Psoas muscle (tissue), 8 donors: ENCODE data around the gene FOXL2NB. TPM values are rescaled to one million over a fixed set of nuclear protein-coding genes. Genes with fewer than 3 reads are reported as not detected.
"Not testable (repeated sequence)": the region's sequence is repeated elsewhere in the genome, so short reads cannot be mapped to it uniquely, and the experiment has no call there.

ENCODE experiments used
- ATAC-seq, 4 donors: fragments of 200-7000 bp; cut with Tn5 transposase; one replicate each; pipeline ENCODE4 v1.9.1; 2020; ENCODE audit warnings: moderate library complexity in 3 of 4, mild to moderate bottlenecking in 2 of 4
- DNase-seq, 2 donors: peaks; one replicate each; pipeline ENCODE4 v3.0.0-alpha.2; 2020
- H3K27ac ChIP-seq: fragments of 200-600 bp; one replicate; pipeline ENCODE4 v1.8.0; 2022
- H3K27me3 ChIP-seq, 3 donors: fragments of 200-600 bp in 1 of 3; one replicate each; pipeline versions ENCODE4 v1.6.1 to v1.8.0; 2013 to 2022; ENCODE audit warnings: low read length in 2 of 3, mild to moderate bottlenecking in 2 of 3, moderate library complexity in 1 of 3; ENCODE audit not compliant: insufficient read depth in 3 of 3
- H3K36me3 ChIP-seq, 2 donors: fragments of 200-600 bp in 1 of 2; one replicate each; pipeline versions ENCODE4 v1.6.1 to v1.8.0; 2013 to 2022; ENCODE audit warnings: low read depth in 1 of 2, mild to moderate bottlenecking in 1 of 2, moderate library complexity in 1 of 2; ENCODE audit not compliant: insufficient read depth in 1 of 2
- H3K4me1 ChIP-seq: fragments of 200-600 bp; one replicate; pipeline ENCODE4 v1.8.0; 2022
- H3K4me3 ChIP-seq: fragments of 200-600 bp; one replicate; pipeline ENCODE4 v1.8.0; 2022; ENCODE audit warnings: mild to moderate bottlenecking
- H3K9me3 ChIP-seq: fragments of 200-600 bp; one replicate; pipeline ENCODE4 v1.8.0; 2022
- WGBS, 3 donors: extraction: QIAGEN DNeasy Blood & Tissue Kit; methylation state at CpG; one replicate each; pipeline versions ENCODE4 v1.1.6 to v1.1.7; 2013; 5-methylcytosine and 5-hydroxymethylcytosine counted together
- intact Hi-C, 2 donors: fragments of 100-400 bp; cut with DNase I; formaldehyde crosslinking; loops; one replicate each; pipeline versions ENCODE4 v1.11.0 to v1.14.2; 2022
- polyA plus RNA-seq, 3 donors: library from polyadenylated mRNA; stranded (reverse); fragments of 200-250 nt; gene quantifications; one replicate each; pipeline ENCODE4 v1.2.3, GENCODE V29; 2013
- total RNA-seq, 4 donors: library from RNA; stranded (reverse); fragmentation: NEBNext Ultra II Directional in 2 of 4; extraction: Animal tissue kit (Norgen Biotek cat#: 25700) in 2 of 4; gene quantifications; one replicate each; pipeline versions ENCODE4 v1.2.1 to v1.2.4, GENCODE V29; 2021 to 2023
- TF ChIP-seq, protein P1 (sequence below): fragments of 200-600 bp; IDR thresholded peaks from one replicate; pipeline ENCODE4 v1.8.0; 2022; ENCODE audit warnings: antibody characterized with exemption
- donor health status: healthy with polysubstance abuse.
- donor health status: DM: no; HTN: no; CAD: no; lungs with moderate emphysema.
- donor health status: Bipolar disorder and iron deficiency.
- donor health status: healthy.
- donor health status: DM: yes; HTN: yes; CAD: no.
- donor health status: DM: no; HTN: no; CAD: no.
- donor health status: DM: no; HTN: no; CAD: no.
- donor health status: DM: yes; HTN: yes; CAD: no.

The FOXL2NB gene
- total and polyA plus RNA-seq, 7 donors = 0.06 to 0.14 TPM; not detected in 5

DNA sequence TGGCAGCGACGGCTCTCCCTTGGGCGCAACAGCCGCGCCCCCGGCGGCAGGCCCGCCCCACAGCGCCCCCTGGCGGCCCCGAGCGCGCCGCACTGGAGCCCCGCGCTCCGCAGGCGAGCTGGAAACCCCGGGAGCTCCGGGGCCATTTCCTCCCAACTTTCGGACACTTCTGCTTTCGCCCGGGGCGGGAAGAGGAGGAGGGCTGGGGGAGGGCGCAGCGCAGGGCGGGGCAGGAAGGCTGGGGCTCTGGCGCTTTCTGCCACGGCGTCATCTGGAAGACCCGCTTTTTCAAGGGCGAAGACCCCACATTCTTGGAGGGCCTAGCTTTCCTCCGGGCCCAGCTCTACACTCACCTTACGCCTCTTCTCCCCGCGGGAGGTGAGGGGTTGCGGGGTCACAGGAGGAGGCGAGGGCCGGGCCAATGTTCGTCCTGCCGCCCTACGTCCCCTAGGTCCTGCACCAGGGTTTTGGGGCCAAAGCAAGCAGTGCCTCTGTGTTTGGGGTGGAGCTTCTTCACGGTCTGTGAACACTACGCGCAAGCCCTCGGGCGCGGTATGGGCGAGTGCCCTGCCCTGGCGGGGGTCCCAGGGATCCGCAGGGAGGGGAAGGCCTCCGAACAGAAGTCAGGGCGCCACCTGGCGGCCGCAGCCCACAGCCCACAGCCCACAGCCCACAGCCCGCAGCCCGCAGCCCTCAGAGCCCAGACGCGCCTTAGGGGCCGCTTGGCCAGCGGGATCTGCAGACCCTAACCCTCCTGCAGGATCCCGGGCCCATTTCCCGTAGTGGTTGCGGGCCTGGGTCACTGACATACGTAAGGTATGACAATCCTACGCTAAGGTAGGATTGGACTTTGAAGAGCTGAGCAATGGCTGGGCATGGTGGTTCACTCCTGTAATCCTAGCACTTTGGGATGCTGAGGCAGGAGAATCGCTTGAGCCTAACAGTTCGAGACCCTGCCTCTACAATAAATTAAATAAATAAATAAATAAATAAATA lies 31.2 kb upstream of the FOXL2NB start:
- Histone ChIP-seq H3K9me3 (no peaks in the 10 kb centered on the region), H3K4me1 (no peaks in the 10 kb centered on the region), H3K36me3 (no peaks in the 10 kb centered on the region), H3K27ac (peak overlapping the region; percentile 94), H3K27me3 (no peaks in the 10 kb centered on the region), H3K4me3 (peak overlapping the region; percentile 81)
- intact Hi-C loops = loop anchor here (1.0 to 10.0 kb wide), 6 partner anchors 82 to 501 kb away; partner anchors contain the start of genes CEP70 (in 2 of the 2) and PIK3CB (in 1 of the 2)
- ATAC-seq (peak; percentile 96 to 98 (median 97)), DNase-seq (peak; percentile 95 to 98)
- TF ChIP-seq, protein P1, sequence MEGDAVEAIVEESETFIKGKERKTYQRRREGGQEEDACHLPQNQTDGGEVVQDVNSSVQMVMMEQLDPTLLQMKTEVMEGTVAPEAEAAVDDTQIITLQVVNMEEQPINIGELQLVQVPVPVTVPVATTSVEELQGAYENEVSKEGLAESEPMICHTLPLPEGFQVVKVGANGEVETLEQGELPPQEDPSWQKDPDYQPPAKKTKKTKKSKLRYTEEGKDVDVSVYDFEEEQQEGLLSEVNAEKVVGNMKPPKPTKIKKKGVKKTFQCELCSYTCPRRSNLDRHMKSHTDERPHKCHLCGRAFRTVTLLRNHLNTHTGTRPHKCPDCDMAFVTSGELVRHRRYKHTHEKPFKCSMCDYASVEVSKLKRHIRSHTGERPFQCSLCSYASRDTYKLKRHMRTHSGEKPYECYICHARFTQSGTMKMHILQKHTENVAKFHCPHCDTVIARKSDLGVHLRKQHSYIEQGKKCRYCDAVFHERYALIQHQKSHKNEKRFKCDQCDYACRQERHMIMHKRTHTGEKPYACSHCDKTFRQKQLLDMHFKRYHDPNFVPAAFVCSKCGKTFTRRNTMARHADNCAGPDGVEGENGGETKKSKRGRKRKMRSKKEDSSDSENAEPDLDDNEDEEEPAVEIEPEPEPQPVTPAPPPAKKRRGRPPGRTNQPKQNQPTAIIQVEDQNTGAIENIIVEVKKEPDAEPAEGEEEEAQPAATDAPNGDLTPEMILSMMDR = peak; percentile 98
- WGBS, 3 donors = 2 to 4% (median 3%) methylated on average over 42 to 68 of the region's 68 CpGs

DNA sequence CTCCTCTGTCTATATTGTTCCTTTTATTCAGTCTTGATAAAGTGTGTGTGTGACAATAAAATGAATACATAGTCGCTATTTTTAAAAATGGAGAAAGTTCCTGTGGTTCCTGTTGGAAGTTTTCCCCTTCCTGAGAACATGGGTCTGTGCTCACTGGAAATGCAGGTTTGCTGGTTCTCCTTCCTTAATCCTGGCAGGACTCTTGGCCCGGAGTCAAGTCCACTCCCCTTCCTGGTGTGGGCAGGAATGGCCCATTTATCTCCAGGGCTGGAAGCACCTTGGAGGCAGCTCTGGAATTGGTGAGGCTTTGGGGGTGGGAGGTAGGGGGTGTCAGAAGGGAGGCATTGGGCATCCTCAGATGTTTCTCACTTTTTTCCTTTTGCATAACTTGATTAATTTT lies 30.2 kb upstream of the FOXL2NB start:
- intact Hi-C loops = loop anchor here (1.0 to 10.0 kb wide), 4 partner anchors 218 to 502 kb away; partner anchors contain the start of gene CEP70 (in 1 of the 2)
- no peaks in the 10 kb centered on the region for H3K4me1 ChIP-seq
- no peak for ATAC-seq
- TF ChIP-seq, protein P1 = no peak
- no peak for DNase-seq
- 65 to 67% (median 66%) methylated on average over 2 of the region's 2 CpGs for WGBS, 3 donors
- H3K9me3 ChIP-seq = no peaks in the 10 kb centered on the region
- H3K4me3 ChIP-seq = no peak overlapping the region
- no peaks in the 10 kb centered on the region for H3K36me3 ChIP-seq
- no peak overlapping the region for H3K27ac ChIP-seq
- H3K27me3 ChIP-seq = no peaks in the 10 kb centered on the region

DNA sequence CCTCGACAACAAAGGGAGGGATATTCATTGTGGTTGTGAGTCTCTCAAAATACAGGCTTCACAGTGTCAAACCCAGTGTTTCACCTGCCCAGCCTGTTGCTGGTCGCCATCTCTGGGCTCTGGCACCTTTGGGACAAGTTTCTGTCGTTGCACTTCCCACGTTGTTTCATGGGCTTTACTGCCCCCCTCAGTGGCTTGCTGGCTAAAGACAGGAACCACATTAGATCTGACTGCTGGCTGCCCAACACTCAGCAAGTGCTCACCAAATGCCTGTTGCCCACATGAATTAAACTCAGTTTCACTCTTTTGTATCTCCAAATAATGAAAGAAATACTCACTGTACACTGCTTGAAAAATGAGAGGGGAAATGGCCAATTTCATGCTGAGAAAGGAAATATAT lies 27.7 kb upstream of the FOXL2NB start:
- WGBS, 3 donors = 61 to 63% (median 63%) methylated on average over 4 of the region's 4 CpGs
- DNase-seq (no peak), ATAC-seq (no peak)
- Histone ChIP-seq H3K27ac (no peak overlapping the region), H3K4me1 (no peaks in the 10 kb centered on the region), H3K4me3 (no peak overlapping the region), H3K9me3 (no peaks in the 10 kb centered on the region), H3K36me3 (no peaks in the 10 kb centered on the region), H3K27me3 (no peaks in the 10 kb centered on the region)
- intact Hi-C loops = loop anchor here in 1 of 2 donors (10.0 kb wide), 1 partner anchor 505 kb away; no protein-coding TSS in a partner anchor
- TF ChIP-seq, protein P1 = no peak

DNA sequence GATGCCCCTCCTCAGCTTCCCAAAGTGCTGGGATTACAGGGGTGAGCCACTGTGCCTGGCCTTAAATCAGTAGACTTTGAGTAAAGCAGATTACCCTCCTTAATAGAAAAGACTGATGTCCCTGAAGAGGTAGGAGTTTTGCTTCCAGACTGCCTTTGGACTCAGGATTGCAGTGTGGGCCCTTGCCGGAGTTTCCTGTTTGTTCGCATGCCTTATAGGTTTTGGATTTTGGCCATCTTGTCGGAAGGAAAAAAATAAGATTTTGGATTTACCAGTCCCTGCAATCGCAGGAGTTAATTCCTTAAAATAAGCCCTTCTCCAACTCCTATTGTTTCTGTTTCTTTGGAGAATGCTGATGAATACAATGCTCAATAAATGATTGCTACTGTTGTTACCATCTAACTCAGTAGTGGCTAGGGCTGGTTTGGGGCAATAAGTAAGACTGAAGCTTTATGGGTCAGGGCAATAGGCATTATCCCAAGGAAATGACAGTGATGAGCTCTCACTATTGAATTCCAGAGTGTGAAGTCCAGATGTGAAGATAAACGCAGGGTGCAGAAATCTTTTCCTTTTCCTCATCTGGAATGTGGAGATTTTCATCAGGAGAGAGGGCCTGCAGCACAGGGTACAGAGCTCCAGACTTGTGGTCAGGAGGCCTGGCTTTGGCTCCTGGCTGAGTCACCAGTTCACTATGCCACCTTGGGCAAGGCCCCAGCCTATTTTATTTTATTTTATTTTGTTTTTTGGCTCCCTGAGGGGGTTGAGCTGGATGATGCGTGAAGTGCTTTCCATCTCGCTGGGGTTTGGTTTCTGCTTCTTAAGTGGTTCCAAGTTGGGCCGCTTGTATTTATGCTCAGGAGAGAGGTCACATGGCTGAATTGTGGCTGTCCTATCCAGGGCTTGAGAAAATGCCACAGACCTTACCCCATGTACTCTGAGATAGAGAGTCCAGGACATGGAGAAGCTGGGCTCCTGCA lies 25.4 kb upstream of the FOXL2NB start:
- 70 to 76% (median 76%) methylated on average over 8 of the region's 8 CpGs for WGBS, 3 donors
- ATAC-seq (peak in 2 of 4 donors; percentile 45 to 46), DNase-seq (no peak)
- intact Hi-C loops = loop anchor here in 1 of 2 donors (2.0 kb wide), 1 partner anchor 327 kb away; the partner anchor contains the start of gene CEP70
- H3K4me3 ChIP-seq = no peak overlapping the region
- no peaks in the 10 kb centered on the region for H3K9me3 ChIP-seq
- no peaks in the 10 kb centered on the region for H3K4me1 ChIP-seq
- TF ChIP-seq, protein P1 = no peak
- H3K27ac ChIP-seq = no peak overlapping the region
- H3K36me3 ChIP-seq = no peaks in the 10 kb centered on the region
- H3K27me3 ChIP-seq = no peaks in the 10 kb centered on the region

DNA sequence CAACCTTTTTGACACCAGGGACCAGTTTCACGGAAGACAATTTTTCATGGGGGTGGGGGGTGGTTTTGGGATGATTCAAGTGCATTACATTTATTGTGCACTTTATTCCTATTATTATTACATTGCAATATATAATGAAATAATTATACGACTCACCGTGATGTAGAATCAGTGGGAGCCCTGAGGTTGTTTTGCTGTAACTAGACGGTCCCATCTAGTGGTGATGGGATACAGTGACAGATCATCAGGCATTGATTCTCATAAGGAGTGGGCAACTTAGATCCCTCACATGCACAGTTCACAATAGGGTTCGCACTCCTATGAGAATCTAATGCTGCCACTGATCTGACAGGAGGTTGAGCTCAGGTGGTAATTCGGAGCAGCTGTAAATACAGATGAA lies 24.6 kb upstream of the FOXL2NB start:
- intact Hi-C loops = loop anchor here in 1 of 2 donors (2.0 kb wide), 1 partner anchor 328 kb away; the partner anchor contains the start of gene CEP70
- not testable (repeated sequence) for ATAC-seq, H3K27me3 ChIP-seq, H3K36me3 ChIP-seq, DNase-seq, H3K4me3 ChIP-seq, H3K4me1 ChIP-seq, H3K27ac ChIP-seq, H3K9me3 ChIP-seq
- 89 to 90% (median 90%) methylated on average over 6 of the region's 6 CpGs for WGBS, 3 donors
